Urothelium cell line (cell line): Measurements from ENCODE around the gene CTCFL.
A peak's percentile ranks its signal among the peaks of the same experiment; 100 is the strongest.

Source experiments
- DNase-seq: peaks from one replicate; pipeline ENCODE4 v3.0.0; 2011; ENCODE audit warnings: low spot score, mixed read lengths
- FAIRE-seq: peaks from 2 replicates; lab custom pipeline; 2011; peaks lifted over from hg19 to GRCh38; lab: Jason Lieb, UNC

CTCFL gene

DNA sequence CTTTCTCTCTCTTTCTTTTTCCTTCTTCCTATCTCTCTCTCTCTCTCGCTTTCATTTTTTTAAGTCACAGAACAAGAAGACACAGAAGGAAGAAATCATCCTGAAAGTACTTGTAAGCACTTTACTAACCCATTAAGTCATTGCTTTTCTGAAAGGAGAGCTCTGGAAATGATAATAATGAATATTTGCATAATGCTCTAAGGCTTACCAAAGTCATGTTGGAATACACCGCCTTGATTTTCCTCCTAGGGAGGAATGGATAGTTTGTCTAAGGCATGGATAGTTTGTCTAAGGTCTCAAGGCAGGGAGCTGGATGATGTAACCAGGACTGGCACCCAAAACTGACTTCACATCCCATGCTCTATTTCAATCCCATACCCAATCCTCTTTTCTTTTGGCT is 12.9 kb upstream of the CTCFL start:
- DNase-seq (no peak), FAIRE-seq (no peak)

DNA sequence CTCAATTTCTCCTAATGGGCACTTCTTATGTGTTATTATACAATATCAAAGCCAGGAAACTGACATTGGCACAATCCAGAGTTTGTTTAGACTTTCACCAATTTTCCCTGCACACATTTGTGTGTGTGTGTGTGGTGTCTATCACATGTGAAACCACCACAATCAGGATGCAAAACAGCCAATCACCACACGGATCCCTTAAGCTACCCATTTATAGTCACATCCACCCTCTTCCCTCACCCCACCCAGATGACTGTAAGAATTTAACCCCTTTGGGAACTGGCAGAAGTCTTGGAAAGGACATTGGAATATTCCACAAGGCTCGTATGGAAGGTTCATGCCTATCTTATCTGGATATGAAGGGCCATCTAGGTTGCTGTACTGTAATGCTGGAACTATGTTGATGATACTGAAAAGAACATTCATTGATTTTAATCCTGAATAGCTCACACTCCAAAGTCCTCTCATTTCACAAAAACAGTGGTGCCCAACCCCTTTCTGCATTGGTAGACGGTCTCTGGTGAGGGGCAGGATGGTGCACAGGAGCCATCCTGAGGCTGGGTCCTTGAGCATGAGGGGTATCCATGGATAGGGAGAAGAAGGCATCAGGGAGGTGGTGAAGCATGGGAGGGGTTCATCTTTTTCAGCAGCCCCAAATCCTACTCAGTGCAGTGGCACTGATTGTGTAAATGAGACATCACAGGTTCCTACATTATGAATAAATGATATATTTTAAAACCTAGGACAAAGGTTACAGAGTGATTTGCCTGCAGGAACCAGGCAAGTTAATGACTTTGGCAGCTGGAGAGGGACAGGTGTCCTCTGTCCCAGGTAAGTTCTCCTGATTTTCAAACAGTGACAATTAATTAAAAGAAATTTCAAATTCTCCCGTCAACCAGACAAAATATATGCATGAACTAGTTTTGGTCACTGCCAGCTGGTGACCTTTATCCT is 12.1 kb upstream of the CTCFL start:
- no peak for FAIRE-seq
- DNase-seq, result no peak

DNA sequence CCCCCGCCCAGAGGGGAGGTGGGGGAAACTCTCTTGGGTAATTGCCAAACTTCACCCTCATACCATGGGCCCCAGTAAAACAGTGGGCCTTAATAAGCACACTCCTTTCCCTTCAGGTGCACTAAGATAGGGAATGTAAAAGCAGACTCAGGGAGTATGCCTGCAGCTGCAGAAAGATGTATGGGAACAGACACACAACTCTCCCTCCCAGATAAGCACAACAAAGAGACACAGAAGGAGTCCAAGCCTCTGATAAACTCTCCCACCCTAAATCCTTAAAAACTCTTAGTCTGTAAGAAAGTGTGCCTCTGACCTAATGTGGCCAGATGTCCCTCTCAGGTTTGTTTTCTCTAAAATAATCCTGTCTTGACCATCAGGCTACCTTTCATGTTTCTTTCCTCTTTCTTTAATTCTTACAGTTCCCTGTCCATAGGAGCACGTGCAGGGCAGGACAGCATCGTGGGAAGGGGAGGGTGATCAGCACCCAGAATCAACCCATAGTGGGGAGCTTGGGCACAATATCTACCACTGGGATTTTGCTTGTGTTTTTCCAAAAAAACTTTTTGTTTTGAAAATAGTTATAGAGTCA is 11.3 kb upstream of the CTCFL start:
- DNase-seq, result no peak
- no peak for FAIRE-seq

DNA sequence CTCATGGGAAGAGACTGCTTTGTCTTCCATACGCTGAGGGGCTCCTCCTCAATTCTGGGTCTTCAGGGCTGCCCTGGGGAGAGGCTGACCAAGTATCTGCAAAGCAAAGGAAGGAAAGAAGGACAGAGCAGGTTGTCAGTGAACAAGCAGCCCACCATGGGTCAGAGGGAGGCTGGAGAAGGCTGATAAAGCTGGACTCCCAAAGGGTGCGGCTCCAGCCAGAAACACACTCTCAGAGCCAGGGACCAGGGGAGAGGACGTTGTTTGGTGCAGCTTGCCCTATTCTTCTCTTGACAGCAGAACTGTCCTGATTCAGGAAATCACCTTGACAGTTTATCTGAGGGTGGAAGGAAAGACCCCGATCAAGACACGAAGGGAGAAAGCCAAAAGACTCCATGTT is 10.4 kb upstream of the CTCFL start:
- FAIRE-seq (no peak), DNase-seq (no peak)

DNA sequence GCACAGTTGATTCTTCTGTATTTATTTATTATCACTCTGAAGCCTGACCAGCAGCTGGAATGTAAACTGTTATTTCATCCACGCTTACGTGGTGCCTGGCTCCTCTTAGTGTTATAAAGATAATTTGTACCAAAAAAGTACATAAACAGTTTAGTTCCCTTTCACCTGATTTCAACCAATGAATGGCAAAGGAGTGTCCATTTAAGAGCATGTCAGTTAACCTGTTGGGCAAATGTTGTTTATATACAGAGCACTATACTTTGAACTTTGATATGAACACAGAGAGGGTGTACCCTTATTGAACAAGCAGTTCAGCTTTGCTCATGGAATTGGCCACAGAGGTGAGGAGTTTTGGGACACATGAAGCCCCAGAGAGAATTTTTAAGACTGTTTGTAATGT is 7.2 kb upstream of the CTCFL start:
- DNase-seq (no peak), FAIRE-seq (no peak)

DNA sequence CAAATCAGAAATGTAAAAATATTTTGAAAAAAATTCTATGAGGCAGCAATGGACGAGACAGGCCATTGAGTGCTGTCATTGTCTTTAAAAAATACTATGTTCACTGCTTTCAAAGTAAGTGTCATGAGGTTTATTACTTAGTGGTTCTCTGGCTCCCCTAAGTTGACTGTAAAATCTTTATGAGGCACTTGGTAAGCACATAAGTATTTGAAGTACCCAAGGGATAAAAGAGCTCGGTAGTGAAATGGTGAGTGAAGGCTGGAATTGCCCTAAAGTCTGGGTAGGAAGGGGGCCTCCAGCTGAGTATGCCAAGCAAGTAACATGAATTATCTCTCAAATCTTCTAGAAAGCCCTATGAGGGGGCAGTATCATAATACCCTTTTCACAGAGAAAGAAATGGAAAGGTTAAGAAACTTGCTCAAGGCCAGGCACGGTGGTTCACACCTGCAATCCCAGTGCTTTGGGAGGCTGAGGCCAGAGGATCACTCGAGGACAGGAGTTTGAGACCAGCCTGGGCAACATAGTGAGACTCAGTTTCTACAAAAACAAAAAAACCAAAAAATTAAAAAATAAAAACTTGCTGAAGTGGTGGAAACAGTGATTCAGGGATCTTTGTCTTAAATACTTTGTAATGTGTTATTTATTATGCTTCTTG is 5.5 kb upstream of the CTCFL start:
- DNase-seq (no peak), FAIRE-seq (no peak)

DNA sequence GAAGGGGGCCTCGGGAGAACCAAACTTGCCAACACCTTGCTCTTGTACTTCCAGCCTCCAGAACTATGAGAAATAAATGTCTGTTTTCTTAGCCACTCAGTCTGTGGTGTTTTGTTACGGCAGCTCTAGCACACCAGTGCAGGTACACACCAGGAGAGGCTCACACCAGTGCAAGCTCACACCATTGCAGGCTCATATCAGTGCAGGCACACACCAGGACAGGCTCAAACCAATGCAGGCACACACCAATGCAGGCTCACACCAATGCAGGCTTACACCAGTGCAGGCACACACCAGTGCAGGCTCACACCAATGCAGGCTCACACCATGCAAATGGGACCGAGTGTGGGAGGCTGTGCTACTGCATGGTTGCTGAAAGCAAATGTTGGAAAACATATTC is 4.9 kb upstream of the CTCFL start:
- FAIRE-seq (no peak), DNase-seq (no peak)

DNA sequence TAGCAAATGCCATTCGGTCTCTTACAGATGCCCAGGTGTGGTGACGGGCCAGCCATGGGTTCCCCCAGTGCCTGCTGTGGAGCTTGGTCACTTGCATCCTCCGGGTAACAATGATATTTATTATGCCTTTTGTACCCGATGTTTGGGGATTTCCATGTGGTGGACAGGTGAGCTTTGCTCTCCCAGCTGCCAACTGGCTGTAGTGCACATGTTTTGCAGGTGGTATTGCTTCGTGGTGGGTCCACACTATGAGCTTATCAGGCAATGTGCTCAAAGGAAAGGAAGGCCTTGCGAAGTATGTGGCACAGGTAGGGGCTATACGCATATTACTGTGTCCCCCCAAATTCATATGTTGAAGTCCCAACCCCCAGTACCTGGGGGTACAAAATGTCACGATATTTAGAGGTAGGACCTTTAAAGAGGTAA is 4.2 kb upstream of the CTCFL start:
- DNase-seq (no peak), FAIRE-seq (no peak)

DNA sequence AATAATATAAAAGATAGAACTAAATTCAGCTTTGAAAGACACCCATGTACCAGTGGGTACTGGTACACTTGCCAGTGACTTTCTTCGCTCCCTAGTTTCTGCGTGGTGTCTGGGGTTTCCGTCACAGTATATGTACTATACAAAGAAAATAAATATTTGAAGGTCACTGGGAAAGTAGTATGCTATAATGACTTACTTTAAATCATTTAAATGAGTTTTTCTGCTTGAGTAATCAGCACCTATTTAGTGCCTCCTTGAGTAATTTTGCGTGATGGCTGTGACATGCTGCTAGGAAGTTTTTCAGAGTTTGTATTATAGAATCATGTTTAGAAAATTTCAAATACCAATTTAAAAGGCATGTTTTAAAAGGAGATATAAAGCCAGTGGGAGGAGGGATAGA is 3.2 kb upstream of the CTCFL start:
- DNase-seq (no peak), FAIRE-seq (no peak)

DNA sequence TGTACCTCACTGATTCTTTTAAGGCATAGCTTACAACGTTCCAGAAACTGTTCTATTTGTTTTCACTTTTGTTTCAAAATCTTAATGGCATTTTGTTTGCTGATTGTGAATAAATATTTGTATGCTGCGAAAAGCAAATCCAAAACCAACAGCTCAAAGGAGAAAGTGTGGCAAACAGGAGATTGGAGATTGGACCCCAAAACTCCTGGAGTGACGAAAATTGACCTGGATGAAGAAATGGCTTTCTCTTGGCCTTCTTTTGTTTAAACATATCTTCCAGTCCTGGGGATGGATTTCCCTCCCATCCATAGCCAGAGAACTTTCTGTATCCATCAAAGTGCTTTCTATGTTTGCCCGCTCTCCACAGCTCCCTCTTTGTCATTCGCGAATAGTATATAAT is 2.8 kb upstream of the CTCFL start:
- no peak for FAIRE-seq
- DNase-seq, result no peak

DNA sequence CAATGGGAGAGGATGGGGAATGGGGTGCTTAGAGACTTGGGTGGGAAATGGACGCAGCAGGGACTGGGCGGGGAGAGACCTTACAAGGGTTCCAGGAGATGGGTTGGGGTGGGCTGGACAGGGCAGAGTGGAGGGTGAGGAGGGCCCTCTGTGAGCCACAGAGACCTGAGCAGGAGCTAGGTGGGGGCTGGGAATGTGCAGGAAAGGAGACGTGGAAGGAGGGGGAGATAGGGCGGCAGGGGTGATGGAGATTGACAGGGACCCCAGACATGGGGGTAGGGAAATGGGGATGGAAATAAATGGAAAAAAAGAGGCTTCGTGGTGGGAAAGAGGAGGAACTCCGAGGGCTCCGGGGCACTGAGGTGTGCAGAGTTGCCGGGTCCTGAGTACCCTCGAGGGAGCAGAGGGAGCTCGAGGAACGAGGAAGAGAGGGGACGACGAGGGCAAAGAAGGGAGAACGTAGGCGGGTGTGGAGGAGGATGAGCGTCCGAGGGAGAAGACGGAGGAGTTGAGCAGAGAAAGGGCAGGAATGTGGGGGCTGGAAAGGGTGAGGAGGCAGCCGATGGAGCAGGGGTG is 2.0 kb upstream of the CTCFL start:
- DNase-seq (no peak), FAIRE-seq (no peak)

DNA sequence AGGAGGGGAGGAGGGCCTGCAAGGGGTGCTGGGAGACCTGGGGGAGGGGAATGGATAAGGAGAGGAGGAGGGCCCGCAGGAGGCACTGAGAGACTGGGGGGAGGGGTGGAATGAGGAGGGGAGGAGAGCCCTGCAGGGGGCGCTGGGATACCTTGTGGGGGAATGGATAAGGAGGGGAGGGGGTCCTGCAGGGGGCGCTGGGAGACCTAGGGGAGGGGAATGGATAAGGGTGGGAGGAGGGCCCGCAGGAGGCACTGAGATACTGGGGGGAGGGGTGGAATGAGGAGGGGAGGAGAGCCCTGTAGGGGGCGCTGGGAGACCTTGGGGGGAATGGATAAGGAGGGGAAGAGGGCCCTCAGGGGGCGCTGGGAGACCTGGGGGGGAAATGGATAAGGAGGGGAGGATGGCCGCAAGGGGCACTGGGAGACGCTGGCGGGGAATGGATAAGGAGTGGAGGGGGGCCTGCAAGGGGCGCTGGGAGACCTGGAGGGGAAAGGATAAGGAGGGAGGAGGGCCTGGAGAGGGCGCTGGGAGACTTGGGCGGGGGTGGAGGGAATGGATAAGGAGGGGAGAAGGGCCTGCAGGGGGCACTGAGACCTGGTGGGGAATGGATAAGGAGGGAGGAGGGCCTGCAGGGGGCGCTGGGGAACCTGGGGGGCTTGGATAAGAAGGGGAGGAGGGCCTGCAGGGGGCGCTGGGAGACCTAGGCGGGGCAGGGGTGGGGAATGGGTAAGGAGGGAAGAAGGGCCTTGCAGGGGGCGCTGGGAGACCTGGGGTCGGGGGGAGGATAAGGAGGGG is 1.3 kb upstream of the CTCFL start:
- DNase-seq, result no peak
- FAIRE-seq, result no peak

DNA sequence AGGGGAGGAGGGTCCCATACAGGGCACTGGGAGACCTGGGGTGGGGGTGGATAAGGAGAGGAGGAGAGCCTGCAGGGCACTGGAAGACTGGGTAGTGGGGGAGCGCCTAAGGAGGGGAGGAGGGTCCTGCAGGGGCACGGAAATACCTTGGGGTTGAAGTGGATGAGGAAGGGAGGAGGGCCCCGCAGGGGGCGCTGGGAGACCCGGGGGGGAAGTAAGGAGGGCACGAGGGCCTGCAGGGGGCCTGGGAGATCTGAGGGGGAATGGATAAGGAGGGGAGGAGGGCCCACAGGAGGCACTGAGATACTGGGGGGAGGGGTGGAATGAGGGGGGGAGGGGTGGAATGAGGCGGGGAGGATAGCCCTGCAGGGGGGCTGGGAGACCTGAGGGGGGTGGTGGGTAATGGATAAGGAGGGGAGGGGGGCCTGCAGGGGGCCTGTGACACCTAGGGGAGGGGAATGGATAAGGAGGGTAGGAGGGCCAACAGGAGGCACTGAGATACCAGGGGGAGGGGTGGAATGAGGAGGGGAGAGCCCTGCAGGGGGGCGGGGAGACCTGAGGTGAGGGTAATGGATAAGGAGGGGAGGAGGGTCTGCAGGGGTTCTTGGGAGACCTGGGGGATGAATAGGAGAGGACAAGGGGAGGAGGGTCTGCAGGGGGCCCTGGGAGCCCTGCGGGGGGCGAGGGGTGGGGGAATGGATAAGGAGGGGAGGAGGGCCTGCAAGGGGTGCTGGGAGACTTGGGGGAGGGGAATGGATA is 567 bp upstream of the CTCFL start:
- DNase-seq (no peak), FAIRE-seq (no peak)

DNA sequence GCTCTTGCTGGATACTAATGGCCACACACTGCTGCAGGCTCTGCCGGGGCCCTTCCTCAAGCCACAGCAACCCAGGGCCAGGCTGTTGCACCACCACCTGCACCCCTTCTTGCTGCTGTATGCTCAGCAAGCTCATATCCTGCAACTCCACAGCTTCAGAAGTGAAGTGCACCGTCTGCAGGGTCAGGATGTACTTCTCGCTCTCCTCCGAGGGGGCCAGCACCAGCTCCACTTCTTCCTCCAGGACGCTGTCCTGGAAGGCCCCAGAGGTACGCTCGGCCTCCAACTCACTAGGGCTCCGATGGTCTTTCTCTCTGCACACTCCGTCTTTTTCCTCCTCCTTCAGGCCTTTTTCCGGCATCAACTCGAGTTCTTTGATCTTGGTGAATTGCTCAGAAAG is 1.2 kb downstream of the CTCFL start:
- FAIRE-seq, result peak; percentile 52
- no peak for DNase-seq

DNA sequence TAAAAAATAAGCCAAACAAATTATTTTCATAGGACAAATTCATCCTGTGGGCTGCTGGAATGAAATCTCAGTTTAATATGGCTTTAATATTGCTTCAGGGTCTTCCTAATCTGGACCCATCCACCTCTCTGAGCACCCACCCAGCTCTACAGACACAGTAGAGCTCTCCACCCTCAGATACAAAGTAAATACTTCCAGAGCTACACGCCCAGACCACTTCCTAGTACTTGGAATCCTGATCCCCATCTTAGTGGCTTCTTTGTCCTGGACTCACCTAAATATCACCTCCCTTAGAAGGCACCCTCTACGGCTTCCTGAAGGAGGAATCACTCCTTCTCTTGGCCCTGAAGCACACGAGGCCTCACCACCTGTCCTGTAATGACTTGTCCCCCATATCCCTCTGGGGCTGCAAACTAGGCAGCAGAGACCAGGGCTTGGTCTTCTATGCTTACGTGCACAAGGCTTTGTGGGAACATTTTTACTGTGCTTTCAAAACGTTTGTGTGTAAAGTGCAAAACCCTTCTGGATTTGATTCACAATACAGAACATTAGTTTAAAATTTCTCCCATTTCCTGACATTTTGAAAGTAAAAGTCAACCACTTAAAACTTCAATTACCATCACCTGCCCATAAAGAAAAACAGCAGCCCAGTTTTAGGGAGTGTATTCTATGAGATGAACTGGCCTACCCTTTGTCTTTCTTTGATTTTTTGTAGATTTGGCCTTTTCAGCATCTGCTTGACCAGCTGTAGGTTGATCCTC is 2.4 kb downstream of the CTCFL start:
- DNase-seq (no peak), FAIRE-seq (no peak)

DNA sequence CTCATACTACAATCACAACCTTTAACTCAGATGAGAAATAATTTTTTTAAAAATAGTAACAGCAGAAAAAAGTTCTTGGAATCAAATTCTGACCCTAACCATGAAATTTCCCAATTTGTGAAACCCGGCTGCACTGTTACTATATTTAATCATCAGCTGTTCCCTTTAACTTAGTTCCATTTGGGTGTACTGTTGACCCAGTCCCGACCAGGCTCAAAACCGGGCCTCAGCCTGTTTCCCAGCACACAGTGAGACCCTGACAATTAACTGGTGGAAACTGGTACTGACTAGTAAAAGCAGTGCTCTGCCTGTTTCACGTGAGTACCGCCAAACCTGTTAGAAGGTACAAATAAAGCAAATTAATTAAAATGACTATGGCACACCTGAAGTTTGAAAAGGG is 7.0 kb downstream of the CTCFL start:
- no peak for DNase-seq
- FAIRE-seq, result no peak

DNA sequence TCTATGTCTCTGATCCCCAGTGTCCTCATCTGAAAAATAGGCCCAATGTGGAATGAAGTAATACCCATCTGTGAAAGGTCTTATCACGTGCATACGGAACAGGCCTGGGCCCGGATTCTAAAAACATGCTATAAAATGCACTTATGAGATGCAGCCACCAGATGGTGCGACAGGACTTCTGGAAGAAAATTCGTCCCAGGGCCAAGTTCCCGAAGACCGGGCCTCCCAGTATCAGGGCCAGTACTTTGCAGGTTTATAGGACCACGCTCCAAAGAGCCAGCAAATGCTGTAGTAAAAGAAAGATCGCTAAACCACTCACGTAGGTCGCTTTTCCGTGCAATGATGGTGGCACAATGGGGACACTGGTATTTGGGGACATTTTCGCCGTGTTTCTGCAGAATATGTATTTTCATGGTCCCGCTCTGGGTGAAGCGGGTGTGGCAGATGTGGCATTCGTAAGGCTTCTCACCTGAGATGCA is 10.6 kb downstream of the CTCFL start:
- peak; percentile 77 for FAIRE-seq
- peak; percentile 87 for DNase-seq

DNA sequence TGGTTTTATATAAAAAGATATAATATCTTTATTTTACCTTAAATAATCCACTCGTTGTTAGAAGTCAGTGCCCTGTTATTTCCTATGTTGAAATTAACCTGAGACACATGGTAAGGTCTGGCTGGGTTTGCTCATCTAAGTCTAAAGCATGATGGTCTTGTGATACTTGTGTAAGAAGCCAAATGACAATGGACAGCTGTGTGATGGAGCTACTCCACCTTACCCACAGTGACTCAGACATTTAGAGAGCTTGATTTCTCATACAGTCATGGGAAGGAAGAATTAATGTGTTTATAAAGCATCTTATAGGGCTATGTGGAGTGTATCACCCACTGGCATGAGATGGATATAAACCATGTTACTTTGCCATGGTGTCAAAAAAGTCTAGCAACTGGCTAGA is 11.7 kb downstream of the CTCFL start:
- DNase-seq (no peak), FAIRE-seq (no peak)

DNA sequence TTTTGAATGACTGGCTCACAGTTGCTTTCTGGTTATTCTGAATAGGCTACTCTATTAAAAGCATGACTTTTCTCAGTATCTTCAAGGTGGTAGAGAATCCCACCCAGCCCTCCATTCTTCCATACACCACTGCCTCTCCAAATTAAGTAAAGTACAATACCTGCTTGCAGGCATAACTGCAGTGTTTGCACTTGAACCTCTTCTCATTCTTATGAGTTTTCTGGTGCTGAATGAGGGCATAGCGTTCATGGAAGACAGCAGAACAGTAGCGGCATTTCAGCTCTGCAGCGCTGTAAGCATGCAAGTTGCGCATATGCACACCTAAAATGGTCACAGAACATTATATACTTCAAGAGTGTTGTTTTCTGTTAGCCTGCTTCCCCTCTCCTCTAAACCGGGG is 12.5 kb downstream of the CTCFL start:
- DNase-seq (no peak), FAIRE-seq (no peak)
